Eye (tissue), 1 donor: ENCODE data around the gene FXYD3.
"Not testable (repeated sequence)": the region's sequence is repeated elsewhere in the genome, so short reads cannot be mapped to it uniquely, and the experiment has no call there.

Source experiments
- DNase-seq: peaks from one replicate; pipeline ENCODE4 v3.0.0-alpha.2; 2015

Gene FXYD3

DNA sequence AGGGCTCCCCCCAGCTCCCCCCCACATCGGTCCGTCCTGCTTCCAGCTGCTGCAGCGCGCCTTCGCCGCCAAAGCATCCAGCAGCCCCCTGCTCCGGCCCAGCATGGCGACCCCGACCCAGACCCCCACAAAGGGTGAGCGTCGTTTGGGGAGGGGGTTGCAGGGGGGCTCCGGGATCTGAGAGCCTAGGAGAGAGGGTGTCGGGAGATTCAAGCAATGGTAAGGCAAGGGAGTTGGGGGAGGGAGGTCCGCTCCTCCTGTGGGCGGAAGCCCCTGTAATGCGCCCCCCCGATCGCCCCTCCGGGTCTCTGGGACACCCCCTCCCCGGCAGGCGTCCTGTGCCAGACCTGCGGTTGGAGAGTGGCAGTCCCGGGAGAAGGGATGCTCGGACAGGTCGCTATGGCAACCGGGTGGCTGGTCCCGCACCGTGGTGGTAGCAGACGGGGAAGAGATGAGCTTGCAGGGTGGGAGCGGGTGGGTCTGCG is 27.6 kb downstream of the FXYD3 start, which contains the start of gene FXYD7:
TSS of gene FXYD7 (plus strand) at position 25 of the 485 bp plus-strand sequence. CDS start at position 104, 79 bp downstream.
- DNase-seq: peak; percentile 76

DNA sequence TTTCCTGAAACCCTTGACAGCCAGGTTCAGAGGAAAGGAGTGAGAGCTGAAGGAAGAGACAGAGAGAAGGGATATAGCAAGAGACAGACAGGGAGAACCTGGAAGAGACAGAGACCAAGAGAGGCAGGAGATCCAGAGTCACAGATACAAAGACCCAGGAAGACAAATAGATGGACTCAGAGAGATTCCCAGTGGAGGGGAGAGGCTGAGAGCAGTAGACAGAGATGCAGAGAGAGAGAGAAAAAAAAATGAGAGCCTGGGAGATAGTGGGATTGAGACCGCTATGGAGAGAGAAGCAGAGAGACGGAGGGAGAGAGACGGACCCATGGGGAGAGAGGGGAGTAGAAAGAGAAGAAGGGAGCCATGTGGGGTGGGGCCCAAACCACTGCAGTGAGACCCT is 28.2 kb downstream of the FXYD3 start:
- DNase-seq: no peak

DNA sequence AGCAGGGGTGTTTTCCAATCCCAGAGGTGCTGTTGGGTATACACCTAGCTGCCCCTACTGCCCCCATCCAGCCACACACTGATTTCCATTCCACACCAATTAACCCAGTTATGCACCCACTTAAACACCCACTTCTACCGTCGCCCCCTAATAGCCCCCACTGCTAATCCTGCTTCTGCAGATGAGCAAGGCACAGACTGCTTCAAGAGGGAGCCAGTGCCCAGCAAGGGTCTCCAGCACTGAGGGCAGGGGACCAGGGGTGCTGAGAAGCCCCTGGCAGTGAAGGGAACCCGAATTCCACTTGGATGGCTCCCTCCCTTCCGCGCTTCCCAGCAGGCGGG is 28.6 kb downstream of the FXYD3 start:
- DNase-seq: peak; percentile 38

GRCh38 chr19:35144600-35145436 is 29.2 kb downstream of the FXYD3 start:
- peak; percentile 69 for DNase-seq

DNA sequence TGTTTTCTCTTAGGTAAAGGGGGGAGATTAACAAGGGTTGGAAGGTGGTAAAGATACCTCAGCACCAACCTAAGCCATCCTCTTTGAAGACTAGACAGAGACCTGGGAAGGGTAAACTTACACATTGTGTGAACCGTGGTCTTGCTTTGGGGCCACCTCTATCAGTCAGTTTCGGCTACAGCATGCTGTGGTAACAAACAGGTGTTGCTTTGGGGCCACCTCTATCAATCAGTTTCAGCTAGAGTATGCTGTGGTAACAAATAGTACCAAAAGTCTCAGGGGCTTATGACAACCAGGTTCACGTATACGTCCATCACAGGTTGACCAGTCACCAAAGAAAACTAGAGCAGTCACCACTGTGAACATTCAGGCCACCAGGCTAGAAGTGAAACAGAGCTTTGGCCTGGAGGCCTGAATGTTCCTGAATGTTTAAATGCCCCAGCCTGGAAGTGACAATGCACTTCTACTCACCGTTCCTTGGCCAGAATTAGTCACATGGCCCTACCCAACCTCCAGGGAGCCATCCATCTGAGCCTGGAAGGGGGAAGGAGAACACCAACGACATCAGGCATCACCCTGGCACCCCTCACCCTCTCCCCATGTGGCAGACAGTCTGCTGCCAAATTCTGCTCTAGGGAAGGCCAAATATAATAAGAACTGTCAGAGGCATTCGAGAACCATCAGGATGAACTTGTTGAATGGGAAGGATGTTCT is 31.3 kb downstream of the FXYD3 start:
- no peak for DNase-seq

DNA sequence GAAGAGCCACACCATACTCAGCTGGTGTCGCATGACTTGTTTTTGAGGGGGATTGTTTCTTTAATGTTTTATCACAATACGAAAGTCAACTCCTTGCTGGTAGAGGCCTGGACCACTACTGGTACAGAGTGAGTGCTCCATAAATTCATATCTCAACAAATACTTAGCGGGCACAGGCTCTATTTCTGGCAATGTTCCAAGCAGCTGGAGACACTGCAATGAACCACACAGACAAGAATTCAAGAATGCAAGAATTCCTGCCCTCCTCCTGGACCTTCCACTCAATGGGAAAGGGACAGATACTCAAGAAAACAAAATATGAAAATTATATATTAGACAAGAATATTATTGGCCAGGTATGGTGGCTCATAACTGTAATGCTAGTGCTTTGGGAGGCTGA is 33.8 kb downstream of the FXYD3 start:
- no peak for DNase-seq

GRCh38 chr19:35150445-35150844 is 34.8 kb downstream of the FXYD3 start:
- no peak for DNase-seq

- no peak for DNase-seq
These were observed 35.8 kb downstream of the FXYD3 start for GRCh38 chr19:35151273-35152065.

GRCh38 chr19:35153129-35153522 is 37.5 kb downstream of the FXYD3 start:
- DNase-seq: not testable (repeated sequence)

- DNase-seq: peak; percentile 64
These were observed 38.3 kb downstream of the FXYD3 start for GRCh38 chr19:35153701-35154524.

GRCh38 chr19:35154525-35155406 is 39.1 kb downstream of the FXYD3 start, which contains the start of gene FXYD5:
TSS of gene FXYD5 (plus strand) at chr19:35154735. CDS start at chr19:35155551, 816 bp downstream.
- peak; percentile 62 for DNase-seq

- DNase-seq: no peak
These were observed 39.8 kb downstream of the FXYD3 start for GRCh38 chr19:35155441-35155840.

DNA sequence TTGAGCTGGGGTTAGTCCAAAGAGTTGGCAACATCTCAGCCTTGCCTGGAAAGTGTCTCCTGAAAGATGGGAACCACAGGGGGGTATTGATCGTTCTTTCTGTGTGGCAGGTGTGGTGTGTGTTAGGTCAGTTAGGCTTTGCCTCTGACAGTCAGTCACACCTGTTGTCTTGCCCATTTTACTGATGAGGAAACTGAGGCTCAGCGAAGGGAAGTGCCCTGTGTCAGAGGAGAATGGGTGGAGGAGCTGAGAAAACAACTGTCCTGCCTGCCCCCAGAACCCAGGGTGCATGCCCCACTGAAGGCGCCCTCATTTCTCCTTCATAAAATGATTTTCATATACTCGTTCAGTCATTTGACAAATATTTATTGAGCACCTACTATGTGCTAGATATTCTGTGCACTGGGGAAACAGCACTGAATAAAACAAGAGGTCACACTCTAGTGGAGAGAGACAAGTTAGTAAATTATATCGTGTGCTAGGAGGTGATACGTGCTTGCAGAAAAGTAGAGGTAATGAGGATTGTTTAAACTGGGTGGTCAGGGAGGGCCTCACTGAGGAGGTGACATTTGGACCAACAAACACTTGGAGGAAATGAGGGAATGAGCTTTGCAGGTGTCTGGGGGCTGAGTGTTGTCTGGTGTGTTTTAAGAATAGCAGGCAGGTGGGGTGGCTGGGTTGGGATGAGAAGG is 40.5 kb downstream of the FXYD3 start:
- DNase-seq: no peak

DNA sequence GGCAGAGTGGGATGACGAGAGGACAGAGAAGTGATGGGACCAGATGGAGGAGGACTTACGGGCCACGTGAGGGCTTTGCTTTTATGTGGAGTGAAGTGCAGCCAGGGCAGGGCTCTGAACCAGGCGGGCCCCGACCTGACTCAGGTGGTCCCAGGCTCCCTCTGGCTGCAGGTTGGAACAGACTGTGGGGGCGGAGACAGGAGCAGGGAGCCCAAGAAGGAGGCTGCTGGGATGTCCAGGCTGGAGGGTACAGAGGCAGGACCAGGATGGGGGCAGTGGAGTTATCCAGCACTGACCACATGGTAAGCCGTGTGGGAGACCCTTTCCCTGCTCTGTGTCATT is 41.0 kb downstream of the FXYD3 start:
- no peak for DNase-seq

GRCh38 chr19:35157431-35157830 is 41.8 kb downstream of the FXYD3 start:
- no peak for DNase-seq

DNA sequence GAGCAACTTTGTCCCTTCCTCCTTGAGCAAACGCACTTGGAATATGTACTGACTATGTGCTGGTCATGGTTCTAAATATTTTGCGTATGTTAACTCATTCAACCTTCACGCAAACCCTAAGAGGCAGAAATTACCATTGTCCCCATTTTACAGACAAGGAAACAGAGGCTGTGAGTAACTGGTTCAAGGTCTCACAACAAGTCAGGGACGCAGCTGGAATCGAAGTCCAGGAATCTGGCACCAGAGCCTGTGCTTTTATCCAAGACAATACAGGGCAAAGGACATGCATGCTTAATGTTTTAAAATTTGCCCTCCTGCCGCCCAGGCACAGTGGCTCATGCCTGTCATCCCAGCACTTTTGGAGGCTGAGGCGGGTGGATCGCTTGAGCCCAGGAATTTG is 44.0 kb downstream of the FXYD3 start:
- no peak for DNase-seq

- no peak for DNase-seq
These were observed 45.2 kb downstream of the FXYD3 start for GRCh38 chr19:35160629-35161433.

DNA sequence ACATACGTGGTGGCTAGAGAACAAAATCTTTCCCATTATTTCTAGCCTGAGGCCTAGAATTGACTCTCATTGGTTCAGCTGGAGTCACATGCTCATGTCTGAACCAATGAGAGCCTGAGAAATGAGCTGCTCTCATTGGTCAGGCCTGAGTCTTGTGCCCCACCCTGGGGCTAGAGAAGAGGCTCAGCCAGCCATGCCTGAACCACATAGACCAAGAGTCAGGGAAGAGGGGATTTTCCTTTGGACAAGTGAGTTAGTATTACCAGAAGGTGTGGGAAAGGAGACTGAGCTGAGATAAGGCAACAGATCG is 45.8 kb downstream of the FXYD3 start:
- DNase-seq: no peak

DNA sequence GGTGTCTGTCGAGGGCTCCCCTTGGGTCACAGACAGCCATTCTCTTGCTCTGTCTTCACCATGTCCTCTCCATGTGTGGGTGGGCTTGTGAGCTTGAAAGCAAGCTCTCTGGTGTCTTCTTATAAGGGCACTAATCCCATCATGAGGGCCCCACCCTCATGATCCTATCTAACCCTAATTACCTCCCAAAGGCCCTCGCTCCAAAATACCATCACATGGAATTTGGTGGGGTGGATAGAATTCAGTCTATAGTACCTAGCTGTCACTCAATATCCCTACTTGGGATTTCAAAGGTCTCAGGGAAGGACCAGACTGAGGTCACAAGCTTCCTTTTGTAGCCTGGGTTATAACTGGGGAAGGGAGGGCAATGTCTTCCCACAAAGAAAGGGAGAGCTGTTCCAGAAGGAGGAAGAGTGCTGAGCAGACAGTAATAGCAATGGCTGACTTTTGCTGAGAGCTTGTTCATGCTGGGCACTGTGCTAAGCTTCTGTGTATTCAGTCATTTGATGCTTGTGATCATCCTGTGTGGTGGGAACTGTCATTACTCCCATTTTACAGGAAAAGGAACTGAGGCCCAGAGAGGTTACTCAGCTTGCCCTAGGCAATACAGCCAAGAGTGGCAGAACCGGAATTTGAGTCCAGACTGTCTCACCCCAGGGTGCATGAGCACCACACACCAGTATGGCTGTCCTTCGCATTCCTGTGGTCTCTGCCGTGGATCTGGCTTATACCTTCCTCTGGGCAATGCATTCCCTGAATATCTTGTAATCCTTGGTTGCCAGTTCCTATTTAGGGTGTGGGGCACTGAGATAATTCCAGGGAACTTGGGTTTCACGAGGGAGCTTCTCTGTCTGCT is 47.1 kb downstream of the FXYD3 start:
- no peak for DNase-seq
